Astrocyte (in vitro differentiated cells and primary cell): ENCODE measurements around the gene CCNYL1. TPM values are rescaled to one million over a fixed set of nuclear protein-coding genes. Genes with fewer than 3 reads are reported as not detected.

Source experiments
- DNase-seq: peaks from one replicate; pipeline ENCODE4 v3.0.0-alpha.2; 2010; ENCODE audit warnings: low read depth
- FAIRE-seq: peaks from 2 replicates; lab custom pipeline; 2011; peaks lifted over from hg19 to GRCh38; lab: Jason Lieb, UNC
- H2AFZ ChIP-seq: 2 replicates; pipeline ENCODE4 v1.6.0; 2012; ENCODE audit warnings: low read depth, low read length, inconsistent platforms
- H3K27ac ChIP-seq: 2 replicates; pipeline ENCODE4 v1.5.1; 2011; ENCODE audit warnings: low read depth, low read length, inconsistent platforms
- H3K27me3 ChIP-seq: 2 replicates; pipeline ENCODE4 v1.6.0; 2011; ENCODE audit warnings: low read length, inconsistent platforms; ENCODE audit not compliant: insufficient read depth
- H3K36me3 ChIP-seq: 2 replicates; pipeline ENCODE4 v1.5.1; 2011; ENCODE audit warnings: low read length, inconsistent platforms; ENCODE audit not compliant: insufficient read depth
- H3K4me1 ChIP-seq: 2 replicates; pipeline ENCODE4 v1.5.1; 2011; ENCODE audit warnings: low read length, inconsistent platforms; ENCODE audit not compliant: insufficient read depth
- H3K4me2 ChIP-seq: 2 replicates; pipeline ENCODE4 v1.6.0; 2012; ENCODE audit warnings: low read length, inconsistent platforms
- H3K4me3 ChIP-seq: 2 replicates; pipeline ENCODE4 v1.5.1; 2011; ENCODE audit warnings: low read depth, mild to moderate bottlenecking, low read length, inconsistent platforms; ENCODE audit not compliant: insufficient read depth
- H3K79me2 ChIP-seq: 2 replicates; pipeline ENCODE4 v1.6.0; 2012; ENCODE audit warnings: mild to moderate bottlenecking, low read length, inconsistent platforms; ENCODE audit not compliant: insufficient read depth
- H3K9ac ChIP-seq: 2 replicates; pipeline ENCODE4 v1.6.0; 2012; ENCODE audit warnings: mild to moderate bottlenecking, low read length, inconsistent platforms
- H3K9me3 ChIP-seq: 2 replicates; pipeline ENCODE4 v1.5.1; 2012; ENCODE audit warnings: low read depth, mild to moderate bottlenecking, low read length, inconsistent platforms; ENCODE audit not compliant: insufficient read depth
- H4K20me1 ChIP-seq: 2 replicates; pipeline ENCODE4 v1.6.0; 2012; ENCODE audit warnings: low read length, inconsistent platforms; ENCODE audit not compliant: insufficient read depth
- H3K27ac Mint-ChIP-seq: one replicate; pipeline ENCODE4 v1.8.0; 2021; ENCODE audit warnings: mild to moderate bottlenecking, mixed read lengths; ENCODE audit not compliant: unreplicated experiment
- H3K27me3 Mint-ChIP-seq: one replicate; pipeline ENCODE4 v1.8.0; 2021; ENCODE audit warnings: low read depth, mixed read lengths; ENCODE audit not compliant: unreplicated experiment
- H3K36me3 Mint-ChIP-seq: one replicate; pipeline ENCODE4 v1.8.0; 2021; ENCODE audit warnings: low read depth, mixed read lengths; ENCODE audit not compliant: unreplicated experiment
- H3K4me1 Mint-ChIP-seq: one replicate; pipeline ENCODE4 v1.8.0; 2021; ENCODE audit warnings: low read depth, mixed read lengths; ENCODE audit not compliant: unreplicated experiment
- H3K4me3 Mint-ChIP-seq: one replicate; pipeline ENCODE4 v1.8.0; 2021; ENCODE audit warnings: mild to moderate bottlenecking, moderate library complexity, mixed read lengths; ENCODE audit not compliant: unreplicated experiment
- H3K9me3 Mint-ChIP-seq: one replicate; pipeline ENCODE4 v1.8.0; 2021; ENCODE audit warnings: mild to moderate bottlenecking, mixed read lengths; ENCODE audit not compliant: unreplicated experiment
- CTCF ChIP-seq: IDR thresholded peaks from 2 replicates; pipeline ENCODE4 v1.5.1; 2011; ENCODE audit warnings: low read depth, mild to moderate bottlenecking, inconsistent platforms, low read length, moderate library complexity; ENCODE audit not compliant: insufficient read depth
- EZH2 ChIP-seq: IDR thresholded peaks from 2 replicates; pipeline ENCODE4 v1.6.1; 2012; ENCODE audit warnings: mild to moderate bottlenecking, low read length, inconsistent platforms; ENCODE audit not compliant: insufficient read depth
- total RNA-seq: library from RNA; stranded (reverse); gene quantifications from 2 replicates; pipeline ENCODE4 v1.2.1, GENCODE V29; 2021

The CCNYL1 gene
- total RNA-seq, 1 donor from 2014 or later, result 35.2 TPM

GRCh38 chr2:207787800-207788199 is 76.4 kb downstream of the CCNYL1 start:
- H3K4me3 Mint-ChIP-seq, result no peak overlapping the region
- no peaks in the 10 kb centered on the region for H3K36me3 Mint-ChIP-seq
- Histone ChIP-seq H3K27ac (no peak overlapping the region), H4K20me1 (no peaks in the 10 kb centered on the region), H3K79me2 (no peaks in the 10 kb centered on the region), H2AFZ (no peak overlapping the region), H3K4me1 (peaks cover 5% of the 10 kb centered on the region), H3K4me2 (no peak overlapping the region), H3K36me3 (no peaks in the 10 kb centered on the region), H3K27me3 (no peaks in the 10 kb centered on the region), H3K4me3 (no peak overlapping the region), H3K9me3 (no peaks in the 10 kb centered on the region), H3K9ac (no peak overlapping the region)
- no peaks in the 10 kb centered on the region for H3K9me3 Mint-ChIP-seq
- DNase-seq (no peak), FAIRE-seq (no peak)
- peaks cover 9% of the 10 kb centered on the region for H3K4me1 Mint-ChIP-seq
- no peaks in the 10 kb centered on the region for H3K27me3 Mint-ChIP-seq
- no peak for TF ChIP-seq CTCF
- no peak for TF ChIP-seq EZH2
- H3K27ac Mint-ChIP-seq, result no peak overlapping the region

GRCh38 chr2:207790898-207791297 is 79.5 kb downstream of the CCNYL1 start:
- TF ChIP-seq CTCF (no peak), EZH2 (no peak)
- H3K4me3 ChIP-seq, result no peak overlapping the region
- no peaks in the 10 kb centered on the region for H3K36me3 ChIP-seq
- no peaks in the 10 kb centered on the region for H3K27me3 Mint-ChIP-seq
- FAIRE-seq, result no peak
- H3K27me3 ChIP-seq, result no peaks in the 10 kb centered on the region
- no peak for DNase-seq
- H3K9me3 ChIP-seq, result no peaks in the 10 kb centered on the region
- H3K27ac ChIP-seq, result no peak overlapping the region
- H3K9ac ChIP-seq, result no peak overlapping the region
- peaks cover 4% of the 10 kb centered on the region for H3K36me3 Mint-ChIP-seq
- H4K20me1 ChIP-seq, result no peaks in the 10 kb centered on the region
- H3K27ac Mint-ChIP-seq, result no peak overlapping the region
- no peak overlapping the region for H3K4me2 ChIP-seq
- H3K4me1 Mint-ChIP-seq, result peaks cover 8% of the 10 kb centered on the region
- no peak overlapping the region for H3K4me3 Mint-ChIP-seq
- no peak overlapping the region for H2AFZ ChIP-seq
- peaks cover 5% of the 10 kb centered on the region for H3K4me1 ChIP-seq
- no peaks in the 10 kb centered on the region for H3K9me3 Mint-ChIP-seq
- no peaks in the 10 kb centered on the region for H3K79me2 ChIP-seq

GRCh38 chr2:207791579-207792243 is 80.3 kb downstream of the CCNYL1 start:
- Histone ChIP-seq H3K4me1 (peaks cover 5% of the 10 kb centered on the region), H3K4me3 (no peak overlapping the region), H3K9ac (no peak overlapping the region), H2AFZ (peak overlapping the region; percentile 52), H3K4me2 (peak overlapping the region; percentile 39), H3K36me3 (no peaks in the 10 kb centered on the region), H4K20me1 (no peaks in the 10 kb centered on the region), H3K9me3 (no peaks in the 10 kb centered on the region), H3K27ac (no peak overlapping the region), H3K79me2 (no peaks in the 10 kb centered on the region), H3K27me3 (no peaks in the 10 kb centered on the region)
- FAIRE-seq (no peak), DNase-seq (no peak)
- Mint-ChIP-seq H3K4me1 (peaks cover 8% of the 10 kb centered on the region), H3K36me3 (peaks cover 4% of the 10 kb centered on the region), H3K27me3 (no peaks in the 10 kb centered on the region), H3K4me3 (no peak overlapping the region), H3K9me3 (no peaks in the 10 kb centered on the region), H3K27ac (no peak overlapping the region)
- TF ChIP-seq EZH2, result no peak
- TF ChIP-seq CTCF, result no peak
